GM23338 (cell line): Measurements from ENCODE around the gene NFIA. TPM values are rescaled to one million over a fixed set of nuclear protein-coding genes. Genes with fewer than 3 reads are reported as not detected.

ENCODE experiments used
- ATAC-seq: fragments of 200-7000 bp; cut with Tn5 transposase; 3 replicates; pipeline ENCODE4 v1.9.1; 2020
- DNase-seq: peaks from one replicate; pipeline ENCODE4 v3.0.0-alpha.2; 2015; ENCODE audit warnings: low spot score
- H2AFZ ChIP-seq: fragments of 200-600 bp; sonication (generic); 2 replicates; pipeline ENCODE4 v1.8.0; 2016; ENCODE audit warnings: antibody characterized with exemption, mild to moderate bottlenecking, moderate library complexity
- H3F3A ChIP-seq: fragments of 200-600 bp; sonication (generic); replicated peaks from 2 replicates; pipeline ENCODE4 v1.8.0; 2017; ENCODE audit warnings: antibody characterized with exemption, mixed run types, low read depth
- H3K27ac ChIP-seq: fragments of 200-600 bp; sonication (generic); 2 replicates; pipeline ENCODE4 v1.6.1; 2016; ENCODE audit warnings: low read depth
- H3K27me3 ChIP-seq: fragments of 200-600 bp; sonication (generic); 2 replicates; pipeline ENCODE4 v1.8.0; 2016; ENCODE audit warnings: mild to moderate bottlenecking, mixed run types, moderate library complexity; ENCODE audit not compliant: insufficient read depth
- H3K36me3 ChIP-seq: fragments of 200-600 bp; sonication (generic); 2 replicates; pipeline ENCODE4 v1.8.0; 2016; ENCODE audit warnings: mild to moderate bottlenecking; ENCODE audit not compliant: insufficient read depth
- H3K4me1 ChIP-seq: fragments of 200-600 bp; sonication (generic); 2 replicates; pipeline ENCODE4 v1.8.0; 2016; ENCODE audit warnings: mild to moderate bottlenecking, moderate library complexity; ENCODE audit not compliant: insufficient read depth
- H3K4me2 ChIP-seq: fragments of 200-600 bp; sonication (generic); 2 replicates; pipeline ENCODE4 v1.7.1; 2017; ENCODE audit warnings: mixed run types
- H3K4me3 ChIP-seq: fragments of 200-600 bp; sonication (generic); 2 replicates; pipeline ENCODE4 v1.6.1; 2016; ENCODE audit warnings: mixed run types
- H3K79me2 ChIP-seq: fragments of 200-600 bp; sonication (generic); replicated peaks from 2 replicates; pipeline ENCODE4 v1.8.0; 2017; ENCODE audit warnings: mild to moderate bottlenecking; ENCODE audit not compliant: insufficient read depth
- H3K9me2 ChIP-seq: fragments of 200-600 bp; sonication (generic); 2 replicates; pipeline ENCODE4 v1.8.0; 2017; ENCODE audit not compliant: insufficient read depth
- H4K20me1 ChIP-seq: fragments of 200-600 bp; sonication (generic); replicated peaks from 2 replicates; pipeline ENCODE4 v1.8.0; 2017; ENCODE audit warnings: mild to moderate bottlenecking; ENCODE audit not compliant: insufficient read depth
- H3K27ac Mint-ChIP-seq: 2 replicates; pipeline ENCODE4 v1.8.0; 2020; ENCODE audit warnings: inconsistent platforms, mild to moderate bottlenecking, moderate library complexity, mixed read lengths
- H3K27me3 Mint-ChIP-seq: 3 replicates; pipeline ENCODE4 v1.8.0; 2022; ENCODE audit warnings: low read depth, mild to moderate bottlenecking, moderate library complexity, mixed read lengths, inconsistent platforms; ENCODE audit not compliant: insufficient read depth, poor library complexity
- H3K36me3 Mint-ChIP-seq: 3 replicates; pipeline ENCODE4 v1.8.0; 2021; ENCODE audit warnings: low read depth, mild to moderate bottlenecking, inconsistent platforms, moderate library complexity, mixed read lengths
- H3K4me1 Mint-ChIP-seq: 3 replicates; pipeline ENCODE4 v1.8.0; 2020; ENCODE audit warnings: mild to moderate bottlenecking, inconsistent platforms, mixed read lengths
- H3K4me3 Mint-ChIP-seq: 3 replicates; pipeline ENCODE4 v1.8.0; 2021; ENCODE audit warnings: moderate library complexity, mild to moderate bottlenecking, inconsistent platforms, mixed read lengths
- H3K9me3 Mint-ChIP-seq: 3 replicates; pipeline ENCODE4 v1.8.0; 2020; ENCODE audit warnings: moderate library complexity, mild to moderate bottlenecking, inconsistent platforms, mixed read lengths
- CREB1 ChIP-seq: fragments of 250-450 bp; sonication (Bioruptor Pico); IDR thresholded peaks from 2 replicates; pipeline ENCODE4 v1.5.0; 2020; ENCODE audit warnings: low read depth, mild to moderate bottlenecking, moderate library complexity
- ETS1 ChIP-seq: IDR thresholded peaks from 2 replicates; pipeline ENCODE4 v1.6.1; 2016; ENCODE audit warnings: antibody characterized with exemption
- EZH2 ChIP-seq: fragments of 200-600 bp; sonication (generic); IDR thresholded peaks from one replicate; pipeline ENCODE4 v1.8.0; 2017; ENCODE audit warnings: antibody characterized with exemption, mild to moderate bottlenecking, low read depth; ENCODE audit not compliant: unreplicated experiment
- EZH2phosphoT487 ChIP-seq: fragments of 200-600 bp; sonication (generic); IDR thresholded peaks from one replicate; pipeline ENCODE4 v1.8.1; 2018; ENCODE audit warnings: antibody characterized with exemption; ENCODE audit not compliant: unreplicated experiment
- JUNB ChIP-seq: IDR thresholded peaks from one replicate; pipeline ENCODE4 v1.6.1; 2016; ENCODE audit warnings: antibody characterized with exemption; ENCODE audit not compliant: unreplicated experiment
- NANOG ChIP-seq: IDR thresholded peaks from 2 replicates; pipeline ENCODE4 v1.6.1; 2016; ENCODE audit warnings: antibody characterized with exemption, borderline replicate concordance
- POLR2AphosphoS5 ChIP-seq: IDR thresholded peaks from 2 replicates; pipeline ENCODE4 v1.6.1; 2016; ENCODE audit warnings: antibody characterized with exemption, low read depth
- REST ChIP-seq: IDR thresholded peaks from one replicate; pipeline ENCODE4 v1.6.1; 2018; ENCODE audit warnings: antibody characterized with exemption; ENCODE audit not compliant: unreplicated experiment
- STAT1 ChIP-seq: IDR thresholded peaks from one replicate; pipeline ENCODE4 v1.6.1; 2016; ENCODE audit warnings: antibody characterized with exemption; ENCODE audit not compliant: unreplicated experiment
- ZNF114 ChIP-seq: fragments of 250-450 bp; sonication (Bioruptor Pico); IDR thresholded peaks from 2 replicates; pipeline ENCODE4 v1.5.0; 2020; ENCODE audit warnings: mild to moderate bottlenecking, moderate library complexity
- ZNF331 ChIP-seq: fragments of 250-450 bp; sonication (Bioruptor Pico); IDR thresholded peaks from 2 replicates; pipeline ENCODE4 v1.5.0; 2020; ENCODE audit warnings: low read depth, mild to moderate bottlenecking, moderate library complexity
- polyA plus RNA-seq: library from polyadenylated mRNA; unstranded; fragments of >200 nt; fragmentation: Nextera tagmentation; extraction: Ambion mirVana; gene quantifications from 2 replicates; pipeline ENCODE4 v1.2.1, GENCODE V29; 2016
- total RNA-seq: library from RNA; depleted of rRNA; stranded (reverse); fragments of >200 nt; shearing (Covaris generic); gene quantifications from 2 replicates; pipeline ENCODE4 v1.2.3, GENCODE V29; 2014
- TF ChIP-seq, protein P1 (sequence below), 2 experiments: fragments of 200-600 bp in 1 of 2; sonication (generic) in 1 of 2; conservative IDR thresholded peaks; 2 replicates each; pipeline versions ENCODE4 v1.5.1 to v1.6.1; 2016 to 2017; ENCODE audit warnings: antibody characterized with exemption in 2 of 2, low read depth in 2 of 2, mild to moderate bottlenecking in 2 of 2, moderate library complexity in 1 of 2
- TF ChIP-seq, protein P2 (sequence below): fragments of 250-450 bp; sonication (Bioruptor Pico); IDR thresholded peaks from 2 replicates; pipeline ENCODE4 v1.5.0; 2020; ENCODE audit warnings: mild to moderate bottlenecking, moderate library complexity

Gene NFIA
- total and polyA plus RNA-seq, 2 experiments from 2014 or later, result 0.97 to 2.3 TPM

DNA sequence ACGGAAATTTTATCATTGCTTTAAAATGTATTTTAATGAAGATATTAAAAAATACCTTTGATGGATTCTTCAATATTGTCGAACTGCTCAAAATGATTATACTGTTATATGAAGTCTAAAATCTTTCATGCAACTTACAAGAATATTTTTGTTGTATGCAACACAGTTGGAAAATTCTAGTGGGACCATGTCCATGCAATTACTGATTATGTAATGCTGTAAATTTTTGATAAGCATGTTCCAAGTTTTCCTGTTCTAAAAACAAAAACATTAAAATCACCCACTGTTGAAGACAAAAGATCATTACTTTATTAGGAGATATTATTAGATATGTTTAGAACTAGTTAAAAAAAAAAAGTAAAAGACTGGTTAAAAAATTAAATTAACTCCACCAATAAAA lies 132.8 kb downstream of the NFIA start:
- no peaks in the 10 kb centered on the region for H3K36me3 ChIP-seq
- H3F3A ChIP-seq, result no peaks in the 10 kb centered on the region
- Mint-ChIP-seq H3K4me3 (no peak overlapping the region), H3K27me3 (peaks cover 3% of the 10 kb centered on the region), H3K36me3 (no peaks in the 10 kb centered on the region), H3K27ac (no peak overlapping the region), H3K9me3 (no peaks in the 10 kb centered on the region), H3K4me1 (no peaks in the 10 kb centered on the region)
- no peak overlapping the region for H3K27ac ChIP-seq
- no peaks in the 10 kb centered on the region for H3K9me2 ChIP-seq
- no peak for DNase-seq
- H4K20me1 ChIP-seq, result no peaks in the 10 kb centered on the region
- H3K4me2 ChIP-seq, result no peak overlapping the region
- no peaks in the 10 kb centered on the region for H3K27me3 ChIP-seq
- no peak overlapping the region for H3K4me3 ChIP-seq
- no peak for ATAC-seq
- H3K79me2 ChIP-seq, result no peaks in the 10 kb centered on the region
- H2AFZ ChIP-seq, result no peak overlapping the region
- TF ChIP-seq EZH2phosphoT487 (no peak), ETS1 (no peak), NANOG (no peak), ZNF331 (CRISPR knock-in tag) (no peak), STAT1 (no peak), CREB1 (CRISPR knock-in tag) (no peak), POLR2AphosphoS5 (no peak), REST (no peak), EZH2 (no peak), ZNF114 (CRISPR knock-in tag) (no peak), JUNB (no peak)
- TF ChIP-seq, protein P1, sequence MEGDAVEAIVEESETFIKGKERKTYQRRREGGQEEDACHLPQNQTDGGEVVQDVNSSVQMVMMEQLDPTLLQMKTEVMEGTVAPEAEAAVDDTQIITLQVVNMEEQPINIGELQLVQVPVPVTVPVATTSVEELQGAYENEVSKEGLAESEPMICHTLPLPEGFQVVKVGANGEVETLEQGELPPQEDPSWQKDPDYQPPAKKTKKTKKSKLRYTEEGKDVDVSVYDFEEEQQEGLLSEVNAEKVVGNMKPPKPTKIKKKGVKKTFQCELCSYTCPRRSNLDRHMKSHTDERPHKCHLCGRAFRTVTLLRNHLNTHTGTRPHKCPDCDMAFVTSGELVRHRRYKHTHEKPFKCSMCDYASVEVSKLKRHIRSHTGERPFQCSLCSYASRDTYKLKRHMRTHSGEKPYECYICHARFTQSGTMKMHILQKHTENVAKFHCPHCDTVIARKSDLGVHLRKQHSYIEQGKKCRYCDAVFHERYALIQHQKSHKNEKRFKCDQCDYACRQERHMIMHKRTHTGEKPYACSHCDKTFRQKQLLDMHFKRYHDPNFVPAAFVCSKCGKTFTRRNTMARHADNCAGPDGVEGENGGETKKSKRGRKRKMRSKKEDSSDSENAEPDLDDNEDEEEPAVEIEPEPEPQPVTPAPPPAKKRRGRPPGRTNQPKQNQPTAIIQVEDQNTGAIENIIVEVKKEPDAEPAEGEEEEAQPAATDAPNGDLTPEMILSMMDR (conservative IDR thresholded peaks at IDR 0.05; ENCODE audit: low read depth in 2 of 2), result no peak
- TF ChIP-seq, protein P2, sequence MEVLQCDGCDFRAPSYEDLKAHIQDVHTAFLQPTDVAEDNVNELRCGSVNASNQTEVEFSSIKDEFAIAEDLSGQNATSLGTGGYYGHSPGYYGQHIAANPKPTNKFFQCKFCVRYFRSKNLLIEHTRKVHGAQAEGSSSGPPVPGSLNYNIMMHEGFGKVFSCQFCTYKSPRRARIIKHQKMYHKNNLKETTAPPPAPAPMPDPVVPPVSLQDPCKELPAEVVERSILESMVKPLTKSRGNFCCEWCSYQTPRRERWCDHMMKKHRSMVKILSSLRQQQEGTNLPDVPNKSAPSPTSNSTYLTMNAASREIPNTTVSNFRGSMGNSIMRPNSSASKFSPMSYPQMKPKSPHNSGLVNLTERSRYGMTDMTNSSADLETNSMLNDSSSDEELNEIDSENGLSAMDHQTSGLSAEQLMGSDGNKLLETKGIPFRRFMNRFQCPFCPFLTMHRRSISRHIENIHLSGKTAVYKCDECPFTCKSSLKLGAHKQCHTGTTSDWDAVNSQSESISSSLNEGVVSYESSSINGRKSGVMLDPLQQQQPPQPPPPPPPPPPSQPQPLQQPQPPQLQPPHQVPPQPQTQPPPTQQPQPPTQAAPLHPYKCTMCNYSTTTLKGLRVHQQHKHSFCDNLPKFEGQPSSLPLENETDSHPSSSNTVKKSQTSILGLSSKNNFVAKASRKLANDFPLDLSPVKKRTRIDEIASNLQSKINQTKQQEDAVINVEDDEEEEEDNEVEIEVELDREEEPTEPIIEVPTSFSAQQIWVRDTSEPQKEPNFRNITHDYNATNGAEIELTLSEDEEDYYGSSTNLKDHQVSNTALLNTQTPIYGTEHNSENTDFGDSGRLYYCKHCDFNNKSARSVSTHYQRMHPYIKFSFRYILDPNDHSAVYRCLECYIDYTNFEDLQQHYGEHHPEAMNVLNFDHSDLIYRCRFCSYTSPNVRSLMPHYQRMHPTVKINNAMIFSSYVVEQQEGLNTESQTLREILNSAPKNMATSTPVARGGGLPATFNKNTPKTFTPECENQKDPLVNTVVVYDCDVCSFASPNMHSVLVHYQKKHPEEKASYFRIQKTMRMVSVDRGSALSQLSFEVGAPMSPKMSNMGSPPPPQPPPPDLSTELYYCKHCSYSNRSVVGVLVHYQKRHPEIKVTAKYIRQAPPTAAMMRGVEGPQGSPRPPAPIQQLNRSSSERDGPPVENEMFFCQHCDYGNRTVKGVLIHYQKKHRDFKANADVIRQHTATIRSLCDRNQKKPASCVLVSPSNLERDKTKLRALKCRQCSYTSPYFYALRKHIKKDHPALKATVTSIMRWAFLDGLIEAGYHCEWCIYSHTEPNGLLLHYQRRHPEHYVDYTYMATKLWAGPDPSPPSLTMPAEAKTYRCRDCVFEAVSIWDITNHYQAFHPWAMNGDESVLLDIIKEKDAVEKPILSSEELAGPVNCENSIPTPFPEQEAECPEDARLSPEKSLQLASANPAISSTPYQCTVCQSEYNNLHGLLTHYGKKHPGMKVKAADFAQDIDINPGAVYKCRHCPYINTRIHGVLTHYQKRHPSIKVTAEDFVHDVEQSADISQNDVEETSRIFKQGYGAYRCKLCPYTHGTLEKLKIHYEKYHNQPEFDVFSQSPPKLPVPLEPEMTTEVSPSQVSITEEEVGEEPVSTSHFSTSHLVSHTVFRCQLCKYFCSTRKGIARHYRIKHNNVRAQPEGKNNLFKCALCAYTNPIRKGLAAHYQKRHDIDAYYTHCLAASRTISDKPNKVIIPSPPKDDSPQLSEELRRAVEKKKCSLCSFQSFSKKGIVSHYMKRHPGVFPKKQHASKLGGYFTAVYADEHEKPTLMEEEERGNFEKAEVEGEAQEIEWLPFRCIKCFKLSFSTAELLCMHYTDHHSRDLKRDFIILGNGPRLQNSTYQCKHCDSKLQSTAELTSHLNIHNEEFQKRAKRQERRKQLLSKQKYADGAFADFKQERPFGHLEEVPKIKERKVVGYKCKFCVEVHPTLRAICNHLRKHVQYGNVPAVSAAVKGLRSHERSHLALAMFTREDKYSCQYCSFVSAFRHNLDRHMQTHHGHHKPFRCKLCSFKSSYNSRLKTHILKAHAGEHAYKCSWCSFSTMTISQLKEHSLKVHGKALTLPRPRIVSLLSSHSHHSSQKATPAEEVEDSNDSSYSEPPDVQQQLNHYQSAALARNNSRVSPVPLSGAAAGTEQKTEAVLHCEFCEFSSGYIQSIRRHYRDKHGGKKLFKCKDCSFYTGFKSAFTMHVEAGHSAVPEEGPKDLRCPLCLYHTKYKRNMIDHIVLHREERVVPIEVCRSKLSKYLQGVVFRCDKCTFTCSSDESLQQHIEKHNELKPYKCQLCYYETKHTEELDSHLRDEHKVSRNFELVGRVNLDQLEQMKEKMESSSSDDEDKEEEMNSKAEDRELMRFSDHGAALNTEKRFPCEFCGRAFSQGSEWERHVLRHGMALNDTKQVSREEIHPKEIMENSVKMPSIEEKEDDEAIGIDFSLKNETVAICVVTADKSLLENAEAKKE, result no peak
- H3K4me1 ChIP-seq, result no peaks in the 10 kb centered on the region
